Natural killer cell (primary cell): ENCODE results near the gene POLR3GL. TPM values are rescaled to one million over a fixed set of nuclear protein-coding genes. Genes with fewer than 3 reads are reported as not detected.

Source experiments
- ATAC-seq, 3 donors: fragments of 150-1000 bp in 2 of 3; fragments of 200-7000 bp in 1 of 3; cut with Tn5 transposase; 1 replicate in 1 of 3; 2 replicates in 2 of 3; pipeline ENCODE4 v1.10.0; 2021; ENCODE audit warnings: mild to moderate bottlenecking in 2 of 3, moderate library complexity in 2 of 3
- DNase-seq, 2 donors: peaks; one replicate each; pipeline versions ENCODE4 v3.0.0 to v3.0.0-alpha.2; 2013 to 2021; ENCODE audit warnings: mixed read lengths in 1 of 2
- H3K27ac ChIP-seq: one replicate; pipeline ENCODE4 v1.5.1; 2013; ENCODE audit warnings: mild to moderate bottlenecking, low read length
- H3K27me3 ChIP-seq: one replicate; pipeline ENCODE4 v1.6.1; 2013; ENCODE audit warnings: low read length; ENCODE audit not compliant: control insufficient read depth, insufficient read depth
- H3K36me3 ChIP-seq: one replicate; pipeline ENCODE4 v1.6.1; 2013; ENCODE audit warnings: low read length; ENCODE audit not compliant: control insufficient read depth, insufficient read depth
- H3K4me1 ChIP-seq: one replicate; pipeline ENCODE4 v1.6.1; 2013; ENCODE audit warnings: low read length; ENCODE audit not compliant: control insufficient read depth, insufficient read depth
- H3K4me3 ChIP-seq: one replicate; pipeline ENCODE4 v1.5.1; 2013; ENCODE audit warnings: low read length
- H3K9me3 ChIP-seq: one replicate; pipeline ENCODE4 v1.6.1; 2013; ENCODE audit warnings: low read length; ENCODE audit not compliant: control insufficient read depth, insufficient read depth
- H3K27ac Mint-ChIP-seq, 2 donors: one replicate each; pipeline ENCODE4 v1.8.0; 2022; ENCODE audit warnings: mild to moderate bottlenecking in 2 of 2, mixed read lengths in 2 of 2, moderate library complexity in 1 of 2
- H3K27me3 Mint-ChIP-seq, 2 donors: one replicate each; pipeline ENCODE4 v1.8.0; 2022; ENCODE audit warnings: low read depth in 2 of 2, mixed read lengths in 2 of 2
- H3K36me3 Mint-ChIP-seq: one replicate; pipeline ENCODE4 v1.8.0; 2022; ENCODE audit warnings: mixed read lengths
- H3K4me1 Mint-ChIP-seq, 2 donors: one replicate each; pipeline ENCODE4 v1.8.0; 2022; ENCODE audit warnings: mixed read lengths in 2 of 2
- H3K4me3 Mint-ChIP-seq: one replicate; pipeline ENCODE4 v1.8.0; 2022; ENCODE audit warnings: mild to moderate bottlenecking, moderate library complexity, mixed read lengths
- H3K9me3 Mint-ChIP-seq, 2 donors: one replicate each; pipeline ENCODE4 v1.8.0; 2022; ENCODE audit warnings: mixed read lengths in 2 of 2
- WGBS: methylation state at CpG from one replicate; pipeline ENCODE4 v1.1.7; 2013; ENCODE audit warnings: missing lambda C conversion rate; ENCODE audit not compliant: insufficient coverage; 5-methylcytosine and 5-hydroxymethylcytosine counted together
- intact Hi-C: fragments of 100-400 bp; cut with micrococcal nuclease; formaldehyde crosslinking; loops from one replicate; pipeline ENCODE4 v1.14.2; 2022
- total RNA-seq, 4 donors: library from RNA; stranded (reverse); fragments of 120-200 nt in 1 of 4; gene quantifications; one replicate each; pipeline versions ENCODE4 v1.2.3 to v1.2.4, GENCODE V29; 2013 to 2022
- TF ChIP-seq, protein P1 (sequence below): fragments of 200-600 bp; IDR thresholded peaks from one replicate; pipeline ENCODE4 v1.8.0; 2022; ENCODE audit warnings: antibody characterized with exemption

The POLR3GL gene
- total RNA-seq, 3 donors from 2014 or later (not counting 1 experiment from before 2014, with no cell fraction given): 34.9 to 37.5 (median 37.4) TPM

GRCh38 chr1:145937436-145937835, 27.1 kb upstream of the POLR3GL start:
- Mint-ChIP-seq H3K9me3 (no peaks in the 10 kb centered on the region), H3K4me3 (no peak overlapping the region), H3K27me3 (no peaks in the 10 kb centered on the region), H3K36me3 (peaks cover 13% of the 10 kb centered on the region), H3K4me1 (peaks cover 14 to 18% of the 10 kb centered on the region in 2 donors), H3K27ac (no peak overlapping the region)
- ATAC-seq (no peak), DNase-seq (no peak)
- no peak overlapping the region for H3K27ac ChIP-seq
- intact Hi-C loops: no loop called here
- H3K27me3 ChIP-seq: no peaks in the 10 kb centered on the region
- H3K9me3 ChIP-seq: no peaks in the 10 kb centered on the region
- TF ChIP-seq, protein P1, sequence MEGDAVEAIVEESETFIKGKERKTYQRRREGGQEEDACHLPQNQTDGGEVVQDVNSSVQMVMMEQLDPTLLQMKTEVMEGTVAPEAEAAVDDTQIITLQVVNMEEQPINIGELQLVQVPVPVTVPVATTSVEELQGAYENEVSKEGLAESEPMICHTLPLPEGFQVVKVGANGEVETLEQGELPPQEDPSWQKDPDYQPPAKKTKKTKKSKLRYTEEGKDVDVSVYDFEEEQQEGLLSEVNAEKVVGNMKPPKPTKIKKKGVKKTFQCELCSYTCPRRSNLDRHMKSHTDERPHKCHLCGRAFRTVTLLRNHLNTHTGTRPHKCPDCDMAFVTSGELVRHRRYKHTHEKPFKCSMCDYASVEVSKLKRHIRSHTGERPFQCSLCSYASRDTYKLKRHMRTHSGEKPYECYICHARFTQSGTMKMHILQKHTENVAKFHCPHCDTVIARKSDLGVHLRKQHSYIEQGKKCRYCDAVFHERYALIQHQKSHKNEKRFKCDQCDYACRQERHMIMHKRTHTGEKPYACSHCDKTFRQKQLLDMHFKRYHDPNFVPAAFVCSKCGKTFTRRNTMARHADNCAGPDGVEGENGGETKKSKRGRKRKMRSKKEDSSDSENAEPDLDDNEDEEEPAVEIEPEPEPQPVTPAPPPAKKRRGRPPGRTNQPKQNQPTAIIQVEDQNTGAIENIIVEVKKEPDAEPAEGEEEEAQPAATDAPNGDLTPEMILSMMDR: no peak
- peaks cover 10% of the 10 kb centered on the region for H3K4me1 ChIP-seq
- H3K4me3 ChIP-seq: no peak overlapping the region
- 100% methylated on average over 1 of the region's 1 CpG for WGBS
- peaks cover 24% of the 10 kb centered on the region for H3K36me3 ChIP-seq

GRCh38 chr1:145942405-145942804, 22.1 kb upstream of the POLR3GL start:
- no peak overlapping the region for H3K27ac ChIP-seq
- peaks cover 20% of the 10 kb centered on the region for H3K36me3 ChIP-seq
- H3K27me3 ChIP-seq: no peaks in the 10 kb centered on the region
- Mint-ChIP-seq H3K4me3 (no peak overlapping the region), H3K27me3 (no peaks in the 10 kb centered on the region), H3K4me1 (peaks cover 5% of the 10 kb centered on the region in 2 donors), H3K9me3 (no peaks in the 10 kb centered on the region), H3K27ac (no peak overlapping the region), H3K36me3 (peaks cover 14% of the 10 kb centered on the region)
- H3K9me3 ChIP-seq: no peaks in the 10 kb centered on the region
- ATAC-seq (no peak), DNase-seq (no peak)
- H3K4me1 ChIP-seq: no peaks in the 10 kb centered on the region
- TF ChIP-seq, protein P1: no peak
- WGBS: 96% methylated on average over 4 of the region's 4 CpGs
- intact Hi-C loops: no loop called here
- no peak overlapping the region for H3K4me3 ChIP-seq

GRCh38 chr1:145942871-145943270, 21.6 kb upstream of the POLR3GL start:
- Mint-ChIP-seq H3K4me3 (no peak overlapping the region), H3K27me3 (no peaks in the 10 kb centered on the region), H3K27ac (no peak overlapping the region), H3K36me3 (peaks cover 14% of the 10 kb centered on the region), H3K9me3 (no peaks in the 10 kb centered on the region), H3K4me1 (peaks cover 5% of the 10 kb centered on the region in 2 donors)
- DNase-seq (no peak), ATAC-seq (no peak)
- H3K27me3 ChIP-seq: no peaks in the 10 kb centered on the region
- peaks cover 20% of the 10 kb centered on the region for H3K36me3 ChIP-seq
- TF ChIP-seq, protein P1: no peak
- no peak overlapping the region for H3K4me3 ChIP-seq
- no peaks in the 10 kb centered on the region for H3K9me3 ChIP-seq
- H3K27ac ChIP-seq: no peak overlapping the region
- 98% methylated on average over 6 of the region's 6 CpGs for WGBS
- H3K4me1 ChIP-seq: no peaks in the 10 kb centered on the region
- intact Hi-C loops: no loop called here

GRCh38 chr1:145944532-145944931, 20.0 kb upstream of the POLR3GL start:
- H3K27me3 Mint-ChIP-seq: no peaks in the 10 kb centered on the region
- Histone ChIP-seq H3K27me3 (no peaks in the 10 kb centered on the region), H3K9me3 (no peaks in the 10 kb centered on the region), H3K36me3 (peaks cover 20% of the 10 kb centered on the region), H3K4me3 (no peak overlapping the region), H3K27ac (no peak overlapping the region), H3K4me1 (no peaks in the 10 kb centered on the region)
- peaks cover 11 to 18% of the 10 kb centered on the region in 2 donors for H3K4me1 Mint-ChIP-seq
- H3K9me3 Mint-ChIP-seq: no peaks in the 10 kb centered on the region
- no peak overlapping the region for H3K27ac Mint-ChIP-seq
- peaks cover 14% of the 10 kb centered on the region for H3K36me3 Mint-ChIP-seq
- no peak overlapping the region for H3K4me3 Mint-ChIP-seq
- 90% methylated on average over 3 of the region's 3 CpGs for WGBS
- DNase-seq (no peak), ATAC-seq (no peak)
- TF ChIP-seq, protein P1: no peak
- intact Hi-C loops: no loop called here
